ENCODE data around the gene RTN4R. TPM values are rescaled to one million over a fixed set of nuclear protein-coding genes. Genes with fewer than 3 reads are reported as not detected.
"Not testable (repeated sequence)": the region's sequence is repeated elsewhere in the genome, so short reads cannot be mapped to it uniquely, and the experiment has no call there.

The RTN4R gene
- total and polyA plus RNA-seq, 2 of the 4 experiments (the other 2 are of a cell fraction), result 0.18 to 0.94 TPM

- ATAC-seq (ENCODE audit: low read depth); H3K4me3 ChIP-seq (ENCODE audit: insufficient read depth, low read depth, low read length); H2AK5ac ChIP-seq (ENCODE audit: low read depth, low read length); H3K27ac ChIP-seq (ENCODE audit: insufficient read depth, low read length); H3K18ac ChIP-seq (ENCODE audit: low read depth, low read length); dilution Hi-C loops (cut with HindIII; ENCODE audit: low sequenced_read_pairs, unreplicated experiment); H4K91ac ChIP-seq (ENCODE audit: insufficient read depth, low read depth, low read length); in situ Hi-C loops (cut with MboI; ENCODE audit: low sequenced_read_pairs); H3K56ac ChIP-seq (ENCODE audit: extremely low read depth, insufficient read depth, low read length); H2AFZ ChIP-seq (replicated peaks; ENCODE audit: low read length, poor library complexity); DNase-seq; H4K8ac ChIP-seq (ENCODE audit: low read depth in 2 of 2, low read length in 2 of 2); H2BK120ac ChIP-seq (ENCODE audit: low read depth, low read length); H3K9ac ChIP-seq (ENCODE audit: low read depth, low read length); H2BK15ac ChIP-seq (ENCODE audit: low read depth, low read length); H3K23ac ChIP-seq (ENCODE audit: low read depth, low read length); POLR2A ChIA-PET (ENCODE audit: unreplicated experiment); H3K9me3 ChIP-seq (ENCODE audit: control insufficient read depth, insufficient read depth, low read length); H3K36me3 ChIP-seq (ENCODE audit: control insufficient read depth, insufficient read depth, low read length); H2BK5ac ChIP-seq (ENCODE audit: low read depth, low read length, poor library complexity, severe bottlenecking); H3K14ac ChIP-seq (replicated peaks; ENCODE audit: low read depth, low read length); CTCF ChIA-PET; intact Hi-C loops (cut with micrococcal nuclease); H3K4me2 ChIP-seq (ENCODE audit: low read depth, low read length); H3K4ac ChIP-seq (ENCODE audit: low read depth, low read length); H3K27me3 ChIP-seq (ENCODE audit: control insufficient read depth, insufficient read depth, low read length); H2BK20ac ChIP-seq (ENCODE audit: low read depth, low read length); H3K9me1 ChIP-seq (ENCODE audit: insufficient read depth, low read length); BruUV-seq (replicated peaks); H4K5ac ChIP-seq (ENCODE audit: low read depth, low read length); H2AK9ac ChIP-seq (replicated peaks; ENCODE audit: low read depth, low read length, poor library complexity): not testable (repeated sequence)
- no CpG with 5 or more reads among the region's 11 CpGs for WGBS, 2 experiments (ENCODE audit: extremely low coverage in 2 of 2, insufficient read length in 1 of 2)
- Histone ChIP-seq H3K4me1 (ENCODE audit: control insufficient read depth, insufficient read depth, low read length) (peaks cover 14% of the 10 kb centered on the region), H4K20me1 (ENCODE audit: insufficient read depth, low read length) (peaks cover 13% of the 10 kb centered on the region; the same call in 1 of the 2 replicates), H3K79me1 (ENCODE audit: low read depth in 1 of 2, low read length in 2 of 2) (peaks cover 5 to 18% of the 10 kb centered on the region in 2 experiments)
Measured at GRCh38 chr22:20313306-20314077, 45.4 kb upstream of the RTN4R start.

Data from IMR-90 (cell line).